Skeletal muscle satellite cell (primary cell): ENCODE data around the gene HNRNPAB.

Experiments
- H3K27me3 ChIP-seq: 2 replicates; pipeline ENCODE4 v1.7.0; 2013; ENCODE audit warnings: low read length; ENCODE audit not compliant: control insufficient read depth, insufficient read depth
- H3K36me3 ChIP-seq: 2 replicates; pipeline ENCODE4 v1.7.0; 2013; ENCODE audit warnings: mild to moderate bottlenecking, control low read depth, low read length; ENCODE audit not compliant: insufficient read depth
- H3K4me1 ChIP-seq: 2 replicates; pipeline ENCODE4 v1.7.0; 2013; ENCODE audit warnings: low read length; ENCODE audit not compliant: control insufficient read depth, insufficient read depth
- H3K4me2 ChIP-seq: 2 replicates; pipeline ENCODE4 v1.7.0; 2013; ENCODE audit warnings: mild to moderate bottlenecking, low read length
- H3K4me3 ChIP-seq: 2 replicates; pipeline ENCODE4 v1.7.0; 2013; ENCODE audit warnings: low read length
- H3K9ac ChIP-seq: 2 replicates; pipeline ENCODE4 v1.7.0; 2013; ENCODE audit warnings: mild to moderate bottlenecking, low read depth, low read length, moderate library complexity
- H3K9me3 ChIP-seq: replicated peaks from 2 replicates; pipeline ENCODE4 v1.7.0; 2013; ENCODE audit warnings: mild to moderate bottlenecking, control low read depth, low read length

HNRNPAB gene

DNA sequence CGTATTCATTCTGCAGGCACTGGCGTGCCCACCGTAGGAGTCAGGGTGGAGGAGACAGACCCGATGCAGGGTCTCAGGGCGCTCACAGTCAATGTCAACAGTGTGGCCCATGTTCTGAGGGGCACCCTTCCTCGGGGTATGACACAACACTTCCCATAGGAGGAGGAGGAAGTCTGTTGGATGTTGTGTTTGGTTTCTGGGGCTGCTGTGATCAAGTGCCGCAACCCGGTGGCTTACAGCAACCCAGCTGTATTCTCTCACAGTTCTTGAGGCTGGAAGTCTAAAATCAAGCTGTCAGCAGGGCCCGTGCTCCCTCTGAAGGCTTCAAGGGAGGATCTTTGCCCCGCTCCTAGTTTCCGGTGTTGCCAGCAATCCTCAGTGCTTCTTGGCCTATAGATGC is 5.6 kb upstream of the HNRNPAB start:
- Histone ChIP-seq H3K4me3 (no peak overlapping the region), H3K4me2 (no peak overlapping the region), H3K27me3 (peaks cover 21% of the 10 kb centered on the region), H3K9me3 (no peaks in the 10 kb centered on the region), H3K9ac (no peak overlapping the region), H3K36me3 (no peaks in the 10 kb centered on the region), H3K4me1 (peaks cover 3% of the 10 kb centered on the region)

- Histone ChIP-seq H3K9ac (no peak overlapping the region), H3K4me1 (peaks cover 3% of the 10 kb centered on the region), H3K4me2 (no peak overlapping the region), H3K9me3 (no peaks in the 10 kb centered on the region), H3K27me3 (peaks cover 10% of the 10 kb centered on the region), H3K36me3 (no peaks in the 10 kb centered on the region), H3K4me3 (no peak overlapping the region)
These were observed 4.5 kb upstream of the HNRNPAB start for GRCh38 chr5:178199581-178200434.

DNA sequence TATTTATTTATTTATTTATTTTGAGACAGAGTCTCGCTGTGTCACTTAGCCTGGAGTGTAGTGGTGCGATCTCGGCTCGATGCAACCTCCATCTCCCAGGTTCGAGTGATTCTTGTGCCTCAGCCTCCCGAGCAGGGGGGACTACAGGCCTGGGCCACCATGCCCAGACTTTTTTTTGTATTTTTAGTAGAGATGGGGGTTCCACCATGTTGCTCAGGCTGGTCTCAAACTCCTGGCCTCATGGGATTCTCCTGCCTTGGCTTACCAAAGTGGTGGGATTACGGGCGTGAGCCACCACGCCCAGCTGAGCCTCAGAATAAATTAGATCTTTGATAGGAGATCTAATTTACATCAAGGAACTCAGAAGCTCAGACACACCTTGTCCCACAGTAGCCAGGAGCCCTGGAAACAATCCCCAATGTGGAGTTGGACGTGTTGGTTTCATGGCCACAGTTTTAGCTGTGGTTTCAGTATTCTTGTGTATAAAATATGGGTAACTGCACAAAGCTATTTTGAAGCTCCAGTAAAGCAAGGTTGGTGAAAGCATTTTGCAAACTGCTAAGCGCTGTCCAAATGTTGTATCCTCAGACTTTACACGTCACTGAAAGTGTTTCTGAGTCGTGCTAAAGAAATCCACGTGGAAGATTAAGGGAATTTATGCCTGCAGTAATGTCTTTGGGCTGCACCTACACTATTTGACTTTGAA is 3.0 kb upstream of the HNRNPAB start:
- H3K4me2 ChIP-seq: no peak overlapping the region
- no peak overlapping the region for H3K9ac ChIP-seq
- H3K4me3 ChIP-seq: no peak overlapping the region
- H3K27me3 ChIP-seq: peaks cover 1% of the 10 kb centered on the region
- no peaks in the 10 kb centered on the region for H3K9me3 ChIP-seq
- peaks cover 11% of the 10 kb centered on the region for H3K36me3 ChIP-seq
- H3K4me1 ChIP-seq: peaks cover 7% of the 10 kb centered on the region

- H3K4me3 ChIP-seq: no peak overlapping the region
- no peak overlapping the region for H3K4me2 ChIP-seq
- H3K9ac ChIP-seq: no peak overlapping the region
- H3K36me3 ChIP-seq: peaks cover 16% of the 10 kb centered on the region
- H3K27me3 ChIP-seq: no peaks in the 10 kb centered on the region
- peaks cover 12% of the 10 kb centered on the region for H3K4me1 ChIP-seq
- no peaks in the 10 kb centered on the region for H3K9me3 ChIP-seq
These were observed 2.5 kb upstream of the HNRNPAB start for GRCh38 chr5:178201927-178202235.

DNA sequence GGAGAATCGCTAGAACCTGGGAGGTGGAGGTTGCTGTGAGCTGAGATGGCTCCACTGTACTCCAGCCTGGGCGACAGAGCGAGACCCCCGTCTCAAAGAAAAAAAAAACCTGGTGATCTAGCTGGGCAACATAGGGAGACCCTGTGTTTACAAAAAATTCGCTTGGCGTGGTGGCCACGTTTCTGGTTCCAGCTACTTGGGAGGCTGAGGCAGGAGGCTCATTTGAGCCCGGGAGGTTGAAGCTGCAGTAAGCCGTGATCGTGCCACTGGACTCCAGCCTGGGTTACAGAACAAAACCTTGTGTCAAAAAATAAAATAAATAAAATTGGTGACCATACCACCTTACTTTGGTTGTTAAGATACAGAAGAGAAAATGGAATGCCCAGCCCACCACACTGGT is 1.8 kb upstream of the HNRNPAB start:
- peaks cover 18% of the 10 kb centered on the region for H3K4me1 ChIP-seq
- no peaks in the 10 kb centered on the region for H3K27me3 ChIP-seq
- no peaks in the 10 kb centered on the region for H3K9me3 ChIP-seq
- H3K4me2 ChIP-seq: no peak overlapping the region
- H3K9ac ChIP-seq: no peak overlapping the region
- no peak overlapping the region for H3K4me3 ChIP-seq
- peaks cover 22% of the 10 kb centered on the region for H3K36me3 ChIP-seq

DNA sequence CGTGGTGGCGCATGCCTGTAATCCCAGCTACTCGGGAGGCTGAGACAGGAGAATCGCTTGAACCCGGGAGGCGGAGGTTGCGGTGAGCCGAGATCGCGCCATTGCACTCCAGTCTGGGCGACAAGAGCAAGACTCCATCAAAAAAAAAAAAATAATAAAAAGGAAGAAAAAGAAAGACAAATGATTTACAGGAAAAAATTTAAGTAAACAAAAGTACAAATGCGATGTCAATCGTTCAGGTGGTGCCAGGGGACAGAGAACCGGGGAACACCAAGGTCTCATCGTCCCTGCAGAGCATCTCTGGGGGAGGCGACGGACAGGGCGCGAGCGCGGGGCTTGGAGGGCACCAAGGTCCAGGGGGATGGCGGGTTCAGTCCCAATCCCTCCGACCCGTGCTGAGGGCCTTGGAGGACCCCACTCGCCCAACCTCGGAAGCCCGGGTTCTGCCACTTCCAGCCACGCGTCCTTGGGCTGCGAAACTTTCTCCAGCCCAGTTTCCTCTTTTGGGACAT is 607 bp upstream of the HNRNPAB start:
- peaks cover 34% of the 10 kb centered on the region for H3K36me3 ChIP-seq
- peak overlapping the region; percentile 82 for H3K4me2 ChIP-seq
- H3K9me3 ChIP-seq: no peaks in the 10 kb centered on the region
- peak overlapping the region; percentile 90 for H3K4me3 ChIP-seq
- no peaks in the 10 kb centered on the region for H3K27me3 ChIP-seq
- peaks cover 22% of the 10 kb centered on the region for H3K4me1 ChIP-seq
- peak overlapping the region; percentile 99 for H3K9ac ChIP-seq

DNA sequence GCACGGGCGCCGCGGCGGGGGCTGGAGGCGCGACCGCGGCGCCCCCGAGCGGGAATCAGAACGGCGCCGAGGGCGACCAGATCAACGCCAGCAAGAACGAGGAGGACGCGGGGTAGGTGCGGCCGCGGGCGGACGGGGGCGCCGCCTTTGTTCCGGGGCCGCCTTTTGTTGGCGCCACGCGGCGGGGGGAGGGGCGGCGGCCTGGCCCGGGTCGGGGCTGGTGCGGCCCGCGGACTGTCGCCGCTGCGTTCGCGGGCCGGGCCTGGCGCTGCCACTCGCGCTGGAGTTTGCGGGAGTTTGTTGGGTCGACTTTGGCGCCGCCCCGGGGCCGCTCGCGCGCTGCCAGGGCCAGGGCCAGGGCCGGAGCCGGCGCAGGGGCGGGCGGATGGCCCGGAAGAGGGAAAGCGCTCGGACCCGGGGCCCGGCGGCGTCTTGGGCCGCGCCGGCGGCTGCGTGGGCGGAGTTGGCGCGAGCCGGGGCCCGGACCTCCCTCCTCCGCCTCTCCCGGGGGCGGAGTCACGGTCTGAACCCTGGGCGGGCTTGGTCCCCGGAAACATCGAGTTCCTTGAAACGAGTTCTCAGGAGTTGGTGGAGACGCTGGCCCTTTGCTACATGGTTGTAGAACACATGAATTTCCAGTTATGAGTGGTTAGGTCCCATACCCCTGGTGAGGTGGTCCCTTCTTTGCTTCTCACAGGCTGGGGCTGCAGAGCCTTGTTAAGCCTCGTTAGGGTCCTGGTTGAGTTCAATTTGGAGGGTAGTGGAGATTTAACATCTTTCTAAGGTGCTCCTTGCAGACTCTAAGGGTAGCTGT is 809 bp downstream of the HNRNPAB start:
- H3K4me1 ChIP-seq: peaks cover 22% of the 10 kb centered on the region
- no peaks in the 10 kb centered on the region for H3K27me3 ChIP-seq
- H3K36me3 ChIP-seq: peaks cover 48% of the 10 kb centered on the region
- H3K4me3 ChIP-seq: peak overlapping the region; percentile 90
- H3K4me2 ChIP-seq: peak overlapping the region; percentile 86
- H3K9ac ChIP-seq: peak overlapping the region; percentile 99
- H3K9me3 ChIP-seq: no peaks in the 10 kb centered on the region

- peak overlapping the region; percentile 86 for H3K4me2 ChIP-seq
- H3K9me3 ChIP-seq: no peaks in the 10 kb centered on the region
- H3K27me3 ChIP-seq: no peaks in the 10 kb centered on the region
- peak overlapping the region; percentile 90 for H3K4me3 ChIP-seq
- H3K9ac ChIP-seq: peak overlapping the region; percentile 99
- H3K36me3 ChIP-seq: peaks cover 54% of the 10 kb centered on the region
- H3K4me1 ChIP-seq: peaks cover 22% of the 10 kb centered on the region
These were observed 1.4 kb downstream of the HNRNPAB start for GRCh38 chr5:178205749-178206047.

DNA sequence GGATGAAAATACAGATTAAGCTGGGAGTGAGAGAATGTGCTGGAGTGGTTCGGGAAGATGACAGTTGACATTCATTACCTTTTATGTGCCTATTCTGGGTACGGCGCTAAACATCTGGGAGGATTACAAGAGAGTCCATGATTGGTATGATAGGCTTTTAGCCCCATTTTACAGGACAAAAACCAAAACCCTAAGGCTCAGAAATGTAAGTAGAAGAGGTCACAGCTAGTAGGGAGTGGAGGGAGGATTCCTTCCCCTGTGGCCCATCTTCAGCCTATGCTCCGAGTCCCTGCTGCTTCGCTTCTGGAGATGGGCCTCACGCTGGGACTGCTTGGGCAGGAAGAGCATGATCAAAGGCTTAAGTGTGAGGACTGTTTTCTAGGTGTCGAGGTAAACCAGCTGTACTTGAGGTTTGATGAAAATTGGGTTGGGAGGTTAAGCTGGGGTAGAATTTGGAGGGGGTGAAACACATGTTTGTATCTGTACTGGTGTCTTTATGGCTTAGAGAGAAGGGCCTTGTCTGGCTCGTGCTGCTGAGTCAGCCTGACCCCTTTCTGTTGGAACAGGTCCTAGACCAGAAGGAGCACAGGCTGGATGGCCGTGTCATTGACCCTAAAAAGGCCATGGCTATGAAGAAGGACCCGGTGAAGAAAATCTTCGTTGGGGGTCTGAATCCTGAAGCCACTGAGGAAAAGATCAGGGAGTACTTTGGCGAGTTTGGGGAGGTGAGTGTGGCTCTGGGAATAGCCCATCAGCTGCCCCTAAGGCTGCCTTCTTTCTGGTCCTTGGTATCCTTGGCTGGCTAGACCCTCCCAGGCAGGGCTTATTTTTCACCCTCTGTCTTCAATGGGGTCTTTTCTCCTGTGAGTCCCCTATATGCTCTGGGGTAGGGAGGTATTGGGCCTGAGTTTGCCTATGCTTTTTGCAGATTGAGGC is 2.1 kb downstream of the HNRNPAB start:
- Histone ChIP-seq H3K9ac (peak overlapping the region; percentile 99), H3K4me1 (peaks cover 22% of the 10 kb centered on the region), H3K4me3 (peak overlapping the region; percentile 90), H3K36me3 (peaks cover 60% of the 10 kb centered on the region), H3K9me3 (no peaks in the 10 kb centered on the region), H3K4me2 (peak overlapping the region; percentile 86), H3K27me3 (no peaks in the 10 kb centered on the region)

- H3K4me3 ChIP-seq: peak overlapping the region; percentile 90
- no peaks in the 10 kb centered on the region for H3K27me3 ChIP-seq
- peak overlapping the region; percentile 86 for H3K4me2 ChIP-seq
- peak overlapping the region; percentile 99 for H3K9ac ChIP-seq
- no peaks in the 10 kb centered on the region for H3K9me3 ChIP-seq
- peaks cover 19% of the 10 kb centered on the region for H3K4me1 ChIP-seq
- peaks cover 69% of the 10 kb centered on the region for H3K36me3 ChIP-seq
These were observed 3.0 kb downstream of the HNRNPAB start for GRCh38 chr5:178207183-178207916.
